ENCODE measurements around the gene FBXW7.

The FBXW7 gene

DNA sequence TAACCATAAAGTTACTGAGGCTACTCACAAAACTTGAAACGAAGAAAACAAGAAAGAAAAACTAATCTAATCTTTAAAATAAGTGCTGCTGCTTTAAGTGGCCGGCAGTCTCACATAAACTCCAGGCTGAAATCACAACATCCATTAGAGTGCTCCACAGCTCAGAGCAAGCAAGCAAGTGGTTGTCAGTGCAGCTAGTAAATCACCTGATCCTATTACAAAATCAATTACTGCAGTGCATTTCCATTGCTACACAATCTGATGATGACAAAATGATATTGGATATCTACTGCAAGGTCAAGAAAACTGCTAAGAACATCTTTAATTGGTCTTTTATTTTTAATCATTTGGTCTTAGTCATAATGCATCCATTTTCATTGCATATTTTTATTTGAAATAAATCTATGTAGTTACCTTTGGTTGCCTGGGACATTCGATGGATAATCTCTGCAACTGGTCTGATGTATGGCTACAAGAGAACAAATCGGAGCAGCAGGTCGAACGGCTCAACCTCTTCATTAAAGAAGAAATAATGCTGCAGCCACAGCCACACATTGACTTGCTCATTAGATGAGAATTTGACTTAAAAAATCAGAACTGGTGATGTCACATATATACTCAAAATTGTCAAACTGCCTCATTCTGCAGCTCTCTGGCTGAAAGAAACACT, 87.7 kb downstream of the FBXW7 start:
- no peak overlapping the region for H3K4me3 ChIP-seq (replicated peaks in 1 of 2; ENCODE audit: low read depth in 2 of 2, low read length in 2 of 2)
- TF ChIP-seq, protein P1, sequence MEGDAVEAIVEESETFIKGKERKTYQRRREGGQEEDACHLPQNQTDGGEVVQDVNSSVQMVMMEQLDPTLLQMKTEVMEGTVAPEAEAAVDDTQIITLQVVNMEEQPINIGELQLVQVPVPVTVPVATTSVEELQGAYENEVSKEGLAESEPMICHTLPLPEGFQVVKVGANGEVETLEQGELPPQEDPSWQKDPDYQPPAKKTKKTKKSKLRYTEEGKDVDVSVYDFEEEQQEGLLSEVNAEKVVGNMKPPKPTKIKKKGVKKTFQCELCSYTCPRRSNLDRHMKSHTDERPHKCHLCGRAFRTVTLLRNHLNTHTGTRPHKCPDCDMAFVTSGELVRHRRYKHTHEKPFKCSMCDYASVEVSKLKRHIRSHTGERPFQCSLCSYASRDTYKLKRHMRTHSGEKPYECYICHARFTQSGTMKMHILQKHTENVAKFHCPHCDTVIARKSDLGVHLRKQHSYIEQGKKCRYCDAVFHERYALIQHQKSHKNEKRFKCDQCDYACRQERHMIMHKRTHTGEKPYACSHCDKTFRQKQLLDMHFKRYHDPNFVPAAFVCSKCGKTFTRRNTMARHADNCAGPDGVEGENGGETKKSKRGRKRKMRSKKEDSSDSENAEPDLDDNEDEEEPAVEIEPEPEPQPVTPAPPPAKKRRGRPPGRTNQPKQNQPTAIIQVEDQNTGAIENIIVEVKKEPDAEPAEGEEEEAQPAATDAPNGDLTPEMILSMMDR (IDR thresholded peaks at IDR 0.05; ENCODE audit: low read depth, low read length): no peak
- DNase-seq (ENCODE audit: low read depth in 2 of 2): no peak

DNA sequence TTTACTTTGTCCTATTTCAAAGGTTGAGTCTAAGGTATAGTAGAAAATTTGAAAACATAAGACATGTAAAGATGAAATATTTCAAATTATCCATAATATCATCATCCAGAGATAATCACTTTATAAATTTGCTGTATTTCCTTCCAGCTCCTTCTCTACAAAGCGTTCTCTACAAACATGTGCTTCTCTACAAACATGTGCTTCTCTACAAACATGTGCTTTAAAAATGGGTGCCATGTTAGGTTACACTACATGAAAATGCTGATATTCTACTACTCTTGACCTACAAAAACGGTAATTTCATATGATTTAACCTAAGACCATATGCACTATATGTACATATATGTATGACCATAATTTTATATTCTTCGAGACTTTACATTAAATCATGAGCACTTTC, 92.0 kb downstream of the FBXW7 start:
- TF ChIP-seq, protein P1 (IDR thresholded peaks at IDR 0.05; ENCODE audit: low read depth, low read length): no peak
- DNase-seq (ENCODE audit: low read depth in 2 of 2): no peak
- no peak overlapping the region for H3K4me3 ChIP-seq (replicated peaks in 1 of 2; ENCODE audit: low read depth in 2 of 2, low read length in 2 of 2)

DNA sequence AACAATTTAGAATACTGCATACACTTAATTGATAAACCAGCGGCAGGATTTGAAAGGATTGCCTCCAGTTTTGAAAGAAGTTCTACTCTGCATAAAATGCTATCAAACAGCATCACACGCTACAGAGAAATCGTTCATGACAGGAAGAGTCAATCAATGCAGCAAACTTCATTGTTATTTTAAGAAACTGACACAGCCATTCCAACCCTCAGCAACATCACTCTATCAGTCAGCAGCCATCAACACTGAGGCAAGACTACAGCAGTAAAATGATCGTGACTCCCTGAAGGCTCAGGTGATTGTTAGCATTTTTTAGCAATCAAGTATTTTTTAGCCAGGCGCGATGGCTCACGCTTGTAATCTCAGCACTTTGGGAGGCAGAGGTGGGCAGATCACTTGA, 98.3 kb downstream of the FBXW7 start:
- no peak overlapping the region for H3K4me3 ChIP-seq (replicated peaks in 1 of 2; ENCODE audit: low read depth in 2 of 2, low read length in 2 of 2)
- no peak for DNase-seq (ENCODE audit: low read depth in 2 of 2)
- TF ChIP-seq, protein P1 (IDR thresholded peaks at IDR 0.05; ENCODE audit: low read depth, low read length): no peak

DNA sequence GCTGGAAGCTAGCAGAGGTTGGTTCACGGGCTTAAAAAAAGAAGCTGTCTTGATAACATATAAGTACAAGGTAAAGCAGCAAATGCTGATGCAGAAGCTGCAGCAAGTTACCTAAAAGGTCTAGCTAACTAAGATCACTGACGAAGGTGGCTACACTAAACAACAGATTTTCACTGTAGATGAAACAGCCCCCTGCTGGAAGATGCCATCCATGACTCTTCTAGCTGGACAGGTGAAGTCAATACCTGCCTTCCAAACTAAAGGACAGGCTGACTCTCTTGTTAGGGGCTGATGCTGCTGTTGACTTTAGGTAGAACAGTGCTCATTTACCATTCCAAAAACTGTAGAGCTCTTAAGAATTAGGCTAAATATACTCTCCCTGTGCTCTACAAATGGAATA, 99.5 kb downstream of the FBXW7 start:
- no peak for DNase-seq (ENCODE audit: low read depth in 2 of 2)
- H3K4me3 ChIP-seq (replicated peaks in 1 of 2; ENCODE audit: low read depth in 2 of 2, low read length in 2 of 2): no peak overlapping the region
- TF ChIP-seq, protein P1 (IDR thresholded peaks at IDR 0.05; ENCODE audit: low read depth, low read length): no peak

DNA sequence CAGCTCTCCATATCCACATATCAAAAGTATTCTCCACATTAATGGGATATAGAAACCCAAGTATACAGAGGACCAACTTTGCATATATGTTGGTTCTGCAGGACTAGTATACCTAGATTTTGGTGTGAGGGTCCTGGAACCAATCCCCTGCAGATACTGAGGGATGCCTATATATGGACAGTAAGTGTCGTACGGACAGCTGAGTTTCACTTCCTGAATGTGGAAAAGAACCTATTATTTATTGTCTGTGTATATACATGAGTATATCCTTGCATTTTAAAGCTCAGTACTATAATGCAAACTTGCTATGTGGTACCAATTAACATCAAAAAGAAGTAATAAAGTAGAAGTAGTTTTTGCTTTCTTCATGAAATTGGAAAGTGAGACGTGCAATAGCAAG, 101.9 kb downstream of the FBXW7 start:
- no peak overlapping the region for H3K4me3 ChIP-seq (replicated peaks in 1 of 2; ENCODE audit: low read depth in 2 of 2, low read length in 2 of 2)
- TF ChIP-seq, protein P1 (IDR thresholded peaks at IDR 0.05; ENCODE audit: low read depth, low read length): no peak
- DNase-seq (ENCODE audit: low read depth in 2 of 2): no peak

DNA sequence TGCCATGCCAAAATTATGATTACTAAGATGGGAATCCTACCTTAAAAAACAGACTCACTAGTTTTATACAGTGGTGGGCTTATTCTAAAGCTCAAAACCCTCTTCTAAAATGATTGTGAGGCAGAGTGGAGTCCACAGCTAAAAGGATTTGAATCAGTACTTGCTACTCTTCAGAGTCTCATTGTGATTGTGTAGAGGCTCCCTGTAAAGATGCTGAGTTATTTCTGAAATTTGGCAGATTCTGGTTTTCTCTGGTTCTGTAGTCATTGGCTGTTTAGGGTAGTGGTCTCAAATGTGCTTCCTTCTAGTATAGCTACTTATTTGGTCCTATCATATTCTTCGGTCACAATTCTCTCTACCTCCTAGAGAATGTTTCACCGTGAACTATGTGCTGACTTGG, 104.1 kb downstream of the FBXW7 start:
- no peak for DNase-seq (ENCODE audit: low read depth in 2 of 2)
- TF ChIP-seq, protein P1 (IDR thresholded peaks at IDR 0.05; ENCODE audit: low read depth, low read length): no peak

DNA sequence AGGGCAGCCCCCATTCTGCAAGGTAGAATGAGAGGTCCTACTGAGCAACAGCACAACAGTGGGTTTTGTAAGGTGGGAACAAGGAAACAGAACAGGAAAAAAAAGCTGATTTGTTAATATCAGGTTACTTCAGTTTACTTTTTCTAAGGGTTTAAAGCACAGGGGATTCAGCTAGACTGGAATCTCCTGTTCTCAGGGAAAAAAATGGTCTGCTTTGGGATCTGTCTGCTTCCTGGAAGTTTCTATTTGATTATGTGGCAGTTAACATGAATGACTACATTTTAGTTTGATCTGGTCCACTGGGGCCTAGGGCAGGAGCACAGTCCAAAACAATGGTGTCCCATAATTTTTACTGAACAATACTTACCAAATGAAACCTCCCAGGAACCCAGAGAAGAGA, 104.6 kb downstream of the FBXW7 start:
- H3K4me3 ChIP-seq (replicated peaks in 1 of 2; ENCODE audit: low read depth in 2 of 2, low read length in 2 of 2): no peak overlapping the region
- no peak for DNase-seq (ENCODE audit: low read depth in 2 of 2)
- TF ChIP-seq, protein P1 (IDR thresholded peaks at IDR 0.05; ENCODE audit: low read depth, low read length): no peak

More for the DNA sequence above, 104.1 kb downstream of the FBXW7 start:
- H3K4me3 ChIP-seq (replicated peaks in 1 of 2; ENCODE audit: low read depth in 2 of 2, low read length in 2 of 2): no peak overlapping the region

All from cardiac fibroblast (primary cell).